Measurements from ENCODE around the gene GJB3. TPM values are rescaled to one million over a fixed set of nuclear protein-coding genes. Genes with fewer than 3 reads are reported as not detected.
"Not testable (repeated sequence)": the region's sequence is repeated elsewhere in the genome, so short reads cannot be mapped to it uniquely, and the experiment has no call there.

GJB3 gene
- total and polyA plus RNA-seq, 4 donors, result not detected

DNA sequence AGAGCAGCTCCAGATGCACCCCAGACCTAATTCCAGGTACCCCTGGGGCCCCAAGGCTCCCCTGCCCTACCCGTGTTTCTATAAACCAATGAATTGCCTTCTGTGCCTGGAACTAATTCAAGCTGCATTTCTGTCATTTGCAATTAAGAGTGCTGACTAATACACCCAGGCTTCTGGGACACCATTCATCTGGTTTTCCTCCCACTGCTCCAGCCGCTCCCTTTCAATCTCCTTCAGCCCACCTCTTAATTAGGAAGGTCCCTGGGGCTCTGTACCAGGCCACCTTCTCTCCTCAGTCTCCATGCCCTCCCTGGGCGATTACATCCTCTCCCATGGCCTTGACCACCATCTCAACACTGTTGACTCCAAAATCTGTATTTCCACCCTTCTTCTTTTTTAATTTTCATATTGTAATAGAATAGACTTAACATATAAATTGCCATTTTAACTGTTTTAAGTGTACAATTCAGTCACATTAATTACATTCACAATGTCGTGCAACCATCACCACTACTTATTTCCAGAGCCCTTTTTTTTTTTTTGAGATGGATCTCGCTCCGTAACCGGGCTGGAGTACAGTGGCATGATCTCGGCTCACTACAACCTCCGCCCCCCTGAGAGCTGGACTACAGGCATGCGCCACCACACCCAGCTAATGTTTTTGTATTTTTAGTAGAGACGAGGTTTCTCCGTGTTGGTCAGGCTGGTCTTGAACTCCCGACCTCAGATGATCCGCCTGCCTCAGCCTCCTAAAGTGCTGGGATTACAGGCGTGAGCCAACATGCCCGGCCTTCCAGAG lies 9.2 kb upstream of the GJB3 start:
- no peak overlapping the region for H3K4me3 ChIP-seq (ENCODE audit: low read depth, low read length)
- H3K27ac ChIP-seq (ENCODE audit: low read depth, low read length), result no peak overlapping the region
- H3K27me3 ChIP-seq (ENCODE audit: control insufficient read depth, insufficient read depth, low read length), result no peaks in the 10 kb centered on the region
- H3K4me1 ChIP-seq (ENCODE audit: control insufficient read depth, insufficient read depth, low read length), result no peaks in the 10 kb centered on the region
- H3K9me3 ChIP-seq (ENCODE audit: control insufficient read depth, insufficient read depth, low read length), result no peaks in the 10 kb centered on the region
- DNase-seq (ENCODE audit: low read depth in 4 of 6, low spot score in 6 of 6), result no peak
- H3K36me3 ChIP-seq (ENCODE audit: control insufficient read depth, insufficient read depth, low read length), result no peaks in the 10 kb centered on the region
- 84% methylated on average over 8 of the region's 16 CpGs for WGBS (ENCODE audit: insufficient coverage)

DNA sequence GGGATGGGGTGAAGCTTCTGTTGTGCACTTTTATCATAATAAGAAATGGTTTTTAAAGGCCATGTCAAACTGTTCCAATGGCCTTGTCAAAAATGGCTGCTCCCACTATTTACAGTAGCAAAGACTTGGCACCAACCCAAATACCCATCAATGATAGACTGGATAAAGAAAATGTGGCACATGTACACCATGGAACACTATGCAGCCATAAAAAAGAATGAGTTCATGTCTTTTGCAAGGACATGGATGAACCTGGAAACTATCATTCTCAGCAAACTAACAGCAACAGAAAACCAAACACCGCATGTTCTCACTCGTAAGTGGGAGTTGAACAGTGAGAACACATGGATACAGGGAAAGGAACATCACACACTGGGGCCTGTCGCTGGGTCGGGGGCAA lies 7.9 kb upstream of the GJB3 start:
- H3K27ac ChIP-seq (ENCODE audit: low read depth, low read length); H3K36me3 ChIP-seq (ENCODE audit: control insufficient read depth, insufficient read depth, low read length); H3K4me3 ChIP-seq (ENCODE audit: low read depth, low read length); DNase-seq (ENCODE audit: low read depth in 4 of 6, low spot score in 6 of 6); H3K27me3 ChIP-seq (ENCODE audit: control insufficient read depth, insufficient read depth, low read length); H3K4me1 ChIP-seq (ENCODE audit: control insufficient read depth, insufficient read depth, low read length); H3K9me3 ChIP-seq (ENCODE audit: control insufficient read depth, insufficient read depth, low read length): not testable (repeated sequence)
- 92% methylated on average over 2 of the region's 4 CpGs for WGBS (ENCODE audit: insufficient coverage)

DNA sequence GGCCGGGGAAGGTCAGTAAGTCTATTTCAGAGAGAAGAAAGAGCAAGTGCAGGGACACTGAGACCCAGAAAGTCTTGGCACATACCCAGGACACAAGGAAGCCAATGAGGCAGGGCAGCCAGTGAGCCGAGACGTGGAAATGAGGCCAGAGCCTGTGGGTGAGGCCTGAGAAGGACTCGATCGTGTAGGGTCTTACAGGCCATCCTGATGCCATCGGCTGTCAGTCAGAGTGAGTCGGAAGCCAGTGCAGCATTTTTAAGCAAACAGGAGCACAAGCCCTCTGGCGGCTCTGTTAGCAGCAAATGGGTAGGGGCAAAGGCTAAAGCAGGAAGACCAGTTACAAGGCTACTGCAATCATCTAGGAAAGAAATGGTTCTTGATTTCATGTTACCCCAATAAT lies 6.1 kb upstream of the GJB3 start:
- no peaks in the 10 kb centered on the region for H3K9me3 ChIP-seq (ENCODE audit: control insufficient read depth, insufficient read depth, low read length)
- WGBS (ENCODE audit: insufficient coverage), result 35% methylated on average over 8 of the region's 8 CpGs
- H3K4me1 ChIP-seq (ENCODE audit: control insufficient read depth, insufficient read depth, low read length), result no peaks in the 10 kb centered on the region
- no peak for DNase-seq (ENCODE audit: low read depth in 4 of 6, low spot score in 6 of 6)
- H3K27ac ChIP-seq (ENCODE audit: low read depth, low read length), result no peak overlapping the region
- H3K27me3 ChIP-seq (ENCODE audit: control insufficient read depth, insufficient read depth, low read length), result peaks cover 8% of the 10 kb centered on the region
- H3K36me3 ChIP-seq (ENCODE audit: control insufficient read depth, insufficient read depth, low read length), result no peaks in the 10 kb centered on the region
- H3K4me3 ChIP-seq (ENCODE audit: low read depth, low read length), result no peak overlapping the region

DNA sequence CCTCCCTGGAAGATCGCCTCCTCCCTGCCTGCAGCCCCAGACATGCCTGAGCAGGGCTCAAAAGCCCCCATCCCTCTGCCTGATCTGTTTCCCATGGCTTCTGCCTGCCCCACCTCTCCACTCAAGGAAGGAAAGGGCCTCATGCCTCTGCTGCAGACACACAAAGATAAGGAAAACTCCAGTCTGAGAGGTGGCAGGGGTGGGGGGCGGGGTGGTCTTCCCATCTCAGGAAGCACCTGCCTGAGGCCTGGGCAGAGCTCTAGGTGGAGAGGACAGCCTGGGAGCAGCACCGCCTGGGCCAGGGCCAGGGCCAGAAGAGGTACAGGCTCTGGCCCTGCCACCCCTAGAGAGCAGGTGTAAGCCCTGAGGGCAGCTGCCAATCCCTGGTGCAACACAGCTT lies 4.1 kb upstream of the GJB3 start:
- peaks cover 27% of the 10 kb centered on the region for H3K27me3 ChIP-seq (ENCODE audit: control insufficient read depth, insufficient read depth, low read length)
- no peaks in the 10 kb centered on the region for H3K36me3 ChIP-seq (ENCODE audit: control insufficient read depth, insufficient read depth, low read length)
- peaks cover 10% of the 10 kb centered on the region for H3K4me1 ChIP-seq (ENCODE audit: control insufficient read depth, insufficient read depth, low read length)
- no peak for DNase-seq (ENCODE audit: low read depth in 4 of 6, low spot score in 6 of 6)
- WGBS (ENCODE audit: insufficient coverage), result 86% methylated on average over 3 of the region's 3 CpGs
- no peaks in the 10 kb centered on the region for H3K9me3 ChIP-seq (ENCODE audit: control insufficient read depth, insufficient read depth, low read length)
- no peak overlapping the region for H3K27ac ChIP-seq (ENCODE audit: low read depth, low read length)
- H3K4me3 ChIP-seq (ENCODE audit: low read depth, low read length), result no peak overlapping the region

DNA sequence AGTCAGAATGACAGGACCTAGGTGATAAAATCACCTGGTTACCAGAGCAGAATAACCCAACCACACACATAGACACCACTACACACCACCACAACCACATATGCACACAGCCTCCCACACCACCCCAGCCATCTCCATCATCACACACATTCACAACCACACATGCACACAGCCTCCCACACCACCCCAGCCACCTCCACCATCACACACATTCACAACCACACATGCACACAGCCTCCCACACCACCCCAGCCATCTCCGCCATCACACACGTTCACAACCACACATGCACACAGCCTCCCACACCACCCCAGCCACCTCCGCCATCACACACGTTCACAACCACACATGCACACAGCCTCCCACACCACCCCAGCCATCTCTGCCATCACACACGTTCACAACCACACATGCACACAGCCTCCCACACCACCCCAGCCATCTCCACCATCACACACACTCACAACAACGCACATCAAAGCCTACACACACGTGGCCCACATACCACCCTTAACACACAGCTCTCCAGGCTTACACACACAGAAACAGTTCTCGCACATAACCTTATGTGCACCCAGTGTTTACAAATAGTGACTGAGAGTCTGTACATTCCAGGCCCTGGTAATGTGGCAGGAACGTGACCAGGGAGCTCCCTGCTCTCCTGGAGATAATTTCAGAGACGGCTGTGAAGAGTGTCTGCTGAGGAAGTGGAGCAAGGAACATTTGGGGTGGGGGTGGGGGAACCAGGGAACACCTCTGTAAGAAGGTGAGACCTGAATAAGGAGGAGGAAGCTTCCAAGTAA lies 3.3 kb upstream of the GJB3 start:
- Histone ChIP-seq H3K4me1 (ENCODE audit: control insufficient read depth, insufficient read depth, low read length) (peaks cover 12% of the 10 kb centered on the region), H3K4me3 (ENCODE audit: low read depth, low read length) (no peak overlapping the region)
- WGBS (ENCODE audit: insufficient coverage), result 80% methylated on average over 10 of the region's 10 CpGs

DNA sequence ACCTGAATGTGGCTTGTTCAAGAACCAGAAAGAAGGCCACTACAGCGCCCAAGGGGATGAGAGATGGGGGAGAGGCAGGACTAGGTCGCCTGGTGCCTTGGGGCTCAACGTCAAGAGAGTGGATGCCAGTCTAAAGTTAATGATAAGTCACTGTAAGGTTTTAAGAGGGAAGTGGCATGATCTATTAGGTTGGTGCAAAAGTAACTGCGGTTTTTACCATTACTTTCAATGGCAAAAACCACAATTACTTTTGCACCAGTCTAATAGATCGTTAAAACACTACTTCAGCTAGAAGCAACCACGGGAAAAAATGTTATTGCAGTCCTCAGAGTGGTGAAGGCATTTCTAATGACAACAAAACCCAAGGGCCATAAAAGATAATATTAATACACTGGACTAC lies 2.6 kb upstream of the GJB3 start:
- H3K27me3 ChIP-seq (ENCODE audit: control insufficient read depth, insufficient read depth, low read length), result peaks cover 41% of the 10 kb centered on the region
- DNase-seq (ENCODE audit: low read depth in 4 of 6, low spot score in 6 of 6), result no peak
- no peak overlapping the region for H3K4me3 ChIP-seq (ENCODE audit: low read depth, low read length)
- H3K9me3 ChIP-seq (ENCODE audit: control insufficient read depth, insufficient read depth, low read length), result no peaks in the 10 kb centered on the region
- H3K4me1 ChIP-seq (ENCODE audit: control insufficient read depth, insufficient read depth, low read length), result peaks cover 12% of the 10 kb centered on the region
- H3K27ac ChIP-seq (ENCODE audit: low read depth, low read length), result no peak overlapping the region
- 80% methylated on average over 3 of the region's 6 CpGs for WGBS (ENCODE audit: insufficient coverage)
- H3K36me3 ChIP-seq (ENCODE audit: control insufficient read depth, insufficient read depth, low read length), result no peaks in the 10 kb centered on the region

More for the DNA sequence above, 3.3 kb upstream of the GJB3 start:
- no peaks in the 10 kb centered on the region for H3K9me3 ChIP-seq (ENCODE audit: control insufficient read depth, insufficient read depth, low read length)
- H3K36me3 ChIP-seq (ENCODE audit: control insufficient read depth, insufficient read depth, low read length), result no peaks in the 10 kb centered on the region
- peaks cover 35% of the 10 kb centered on the region for H3K27me3 ChIP-seq (ENCODE audit: control insufficient read depth, insufficient read depth, low read length)
- no peak overlapping the region for H3K27ac ChIP-seq (ENCODE audit: low read depth, low read length)
- DNase-seq (ENCODE audit: low read depth in 4 of 6, low spot score in 6 of 6), result no peak

DNA sequence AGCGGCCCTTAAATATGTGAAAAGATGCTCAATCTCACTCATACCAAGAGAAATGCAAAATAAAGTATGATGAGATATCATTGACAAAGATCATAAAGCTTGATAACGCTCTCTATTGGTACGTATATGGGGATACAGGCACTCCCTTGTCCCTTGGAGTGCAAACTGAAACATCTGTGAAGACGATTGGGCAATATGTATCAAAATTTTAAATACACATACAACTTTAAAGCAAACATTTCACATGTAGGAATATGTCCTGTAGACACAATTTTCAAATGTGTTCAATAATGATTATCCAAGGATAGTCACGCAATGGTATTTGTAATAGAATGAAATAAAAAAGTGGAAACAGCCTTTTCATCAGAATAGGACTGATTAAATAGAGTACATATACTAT lies 2.0 kb upstream of the GJB3 start:
- H3K4me1 ChIP-seq (ENCODE audit: control insufficient read depth, insufficient read depth, low read length), result peaks cover 12% of the 10 kb centered on the region
- DNase-seq (ENCODE audit: low read depth in 4 of 6, low spot score in 6 of 6), result no peak
- H3K27ac ChIP-seq (ENCODE audit: low read depth, low read length), result no peak overlapping the region
- no peaks in the 10 kb centered on the region for H3K9me3 ChIP-seq (ENCODE audit: control insufficient read depth, insufficient read depth, low read length)
- H3K4me3 ChIP-seq (ENCODE audit: low read depth, low read length), result no peak overlapping the region
- no CpG with 5 or more reads among the region's 5 CpGs for WGBS (ENCODE audit: insufficient coverage)
- no peaks in the 10 kb centered on the region for H3K36me3 ChIP-seq (ENCODE audit: control insufficient read depth, insufficient read depth, low read length)
- H3K27me3 ChIP-seq (ENCODE audit: control insufficient read depth, insufficient read depth, low read length), result peaks cover 41% of the 10 kb centered on the region

DNA sequence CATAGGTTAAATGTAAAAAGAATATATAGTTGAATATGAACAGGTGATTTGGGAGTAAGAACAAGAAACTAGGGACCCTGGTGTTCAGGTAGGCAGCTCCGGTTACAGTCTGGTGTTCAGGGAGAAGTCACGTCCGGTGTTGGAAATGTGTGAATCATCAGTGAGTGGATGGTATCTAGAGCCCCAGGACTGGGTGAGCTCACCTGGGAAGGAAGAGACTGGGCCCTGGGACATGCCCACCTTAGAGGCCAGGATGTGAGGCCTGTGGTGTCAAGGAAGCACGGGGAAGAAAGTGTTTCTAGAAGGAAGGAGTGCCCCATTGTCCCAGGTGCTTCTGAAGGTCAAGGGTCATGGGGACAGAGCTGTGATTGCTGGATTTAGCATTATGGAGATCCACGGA lies 1.5 kb upstream of the GJB3 start:
- no peak overlapping the region for H3K27ac ChIP-seq (ENCODE audit: low read depth, low read length)
- WGBS (ENCODE audit: insufficient coverage), result 85% methylated on average over 5 of the region's 5 CpGs
- no peaks in the 10 kb centered on the region for H3K9me3 ChIP-seq (ENCODE audit: control insufficient read depth, insufficient read depth, low read length)
- no peak overlapping the region for H3K4me3 ChIP-seq (ENCODE audit: low read depth, low read length)
- no peak for DNase-seq (ENCODE audit: low read depth in 4 of 6, low spot score in 6 of 6)
- H3K27me3 ChIP-seq (ENCODE audit: control insufficient read depth, insufficient read depth, low read length), result peaks cover 41% of the 10 kb centered on the region
- H3K4me1 ChIP-seq (ENCODE audit: control insufficient read depth, insufficient read depth, low read length), result peaks cover 12% of the 10 kb centered on the region
- H3K36me3 ChIP-seq (ENCODE audit: control insufficient read depth, insufficient read depth, low read length), result no peaks in the 10 kb centered on the region

DNA sequence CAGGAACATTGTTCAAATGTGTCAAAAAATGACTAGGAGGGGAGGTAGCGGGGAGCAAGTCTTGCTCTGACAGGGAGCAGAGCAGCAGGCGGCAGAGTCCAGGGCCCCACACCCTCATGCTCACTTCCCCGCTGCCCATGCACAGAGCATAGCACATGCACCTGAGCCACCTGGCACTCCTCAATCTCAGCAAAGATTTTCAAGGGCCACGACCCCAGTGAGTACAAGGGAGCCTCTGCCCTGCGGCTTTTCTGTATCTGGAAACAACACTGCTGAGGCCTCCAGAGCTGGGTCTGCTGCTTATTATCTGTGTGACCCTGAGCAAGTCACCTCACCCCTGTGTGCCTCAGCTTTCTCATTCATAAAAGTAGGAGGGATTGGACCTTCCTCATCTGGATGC lies 1.1 kb upstream of the GJB3 start:
- WGBS (ENCODE audit: insufficient coverage), result 90% methylated on average over 5 of the region's 5 CpGs
- Histone ChIP-seq H3K4me1 (ENCODE audit: control insufficient read depth, insufficient read depth, low read length) (peaks cover 12% of the 10 kb centered on the region), H3K9me3 (ENCODE audit: control insufficient read depth, insufficient read depth, low read length) (no peaks in the 10 kb centered on the region), H3K4me3 (ENCODE audit: low read depth, low read length) (no peak overlapping the region), H3K27me3 (ENCODE audit: control insufficient read depth, insufficient read depth, low read length) (peaks cover 41% of the 10 kb centered on the region), H3K27ac (ENCODE audit: low read depth, low read length) (no peak overlapping the region), H3K36me3 (ENCODE audit: control insufficient read depth, insufficient read depth, low read length) (peaks cover 2% of the 10 kb centered on the region)
- no peak for DNase-seq (ENCODE audit: low read depth in 4 of 6, low spot score in 6 of 6)

DNA sequence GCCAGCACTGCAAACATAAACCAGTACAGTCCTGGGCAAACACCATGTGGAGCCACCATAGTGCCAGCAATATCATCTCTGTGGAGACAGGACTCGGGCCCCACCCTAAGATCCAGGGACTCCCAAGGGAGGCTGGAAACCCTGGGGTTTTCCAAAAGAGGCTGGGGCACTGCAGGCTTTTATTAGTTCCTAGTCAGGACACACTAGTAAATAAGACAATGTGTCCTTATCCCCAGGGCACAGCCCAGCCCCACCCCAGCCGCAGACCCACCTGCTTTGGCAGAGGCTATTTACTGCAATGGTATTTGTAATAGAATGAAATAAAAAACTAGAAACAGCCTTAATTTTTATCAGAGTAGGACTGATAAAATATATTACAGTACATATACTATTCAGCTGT lies 486 bp upstream of the GJB3 start:
- DNase-seq (ENCODE audit: low read depth in 4 of 6, low spot score in 6 of 6), result no peak
- H3K4me3 ChIP-seq (ENCODE audit: low read depth, low read length), result no peak overlapping the region
- 100% methylated on average over 1 of the region's 2 CpGs for WGBS (ENCODE audit: insufficient coverage)
- no peaks in the 10 kb centered on the region for H3K9me3 ChIP-seq (ENCODE audit: control insufficient read depth, insufficient read depth, low read length)
- no peak overlapping the region for H3K27ac ChIP-seq (ENCODE audit: low read depth, low read length)
- peaks cover 41% of the 10 kb centered on the region for H3K27me3 ChIP-seq (ENCODE audit: control insufficient read depth, insufficient read depth, low read length)
- H3K4me1 ChIP-seq (ENCODE audit: control insufficient read depth, insufficient read depth, low read length), result peaks cover 12% of the 10 kb centered on the region
- H3K36me3 ChIP-seq (ENCODE audit: control insufficient read depth, insufficient read depth, low read length), result peaks cover 6% of the 10 kb centered on the region
